ENCODE results near the gene C5AR2. TPM values are rescaled to one million over a fixed set of nuclear protein-coding genes. Genes with fewer than 3 reads are reported as not detected.

The C5AR2 gene
- total RNA-seq, 1 donor from 2014 or later = not detected

GRCh38 chr19:47370045-47370611 lies 38.2 kb downstream of the C5AR2 start:
- no peak for TF ChIP-seq CTCF (conservative IDR thresholded peaks at IDR 0.05)
- Mint-ChIP-seq H3K9me3 (no peaks in the 10 kb centered on the region), H3K4me3 (no peak overlapping the region), H3K36me3 (peaks cover 10% of the 10 kb centered on the region), H3K27ac (peak overlapping the region; percentile 88), H3K4me1 (ENCODE audit: unreplicated experiment) (no peaks in the 10 kb centered on the region), H3K27me3 (no peaks in the 10 kb centered on the region)
- DNase-seq (ENCODE audit: extremely low spot score, unreplicated experiment) = no peak

GRCh38 chr19:47371261-47371660 lies 39.3 kb downstream of the C5AR2 start:
- TF ChIP-seq CTCF (conservative IDR thresholded peaks at IDR 0.05) = no peak
- H3K27me3 Mint-ChIP-seq = no peaks in the 10 kb centered on the region
- H3K9me3 Mint-ChIP-seq = no peaks in the 10 kb centered on the region

GRCh38 chr19:47372603-47373002 lies 40.6 kb downstream of the C5AR2 start:
- no peaks in the 10 kb centered on the region for H3K9me3 Mint-ChIP-seq
- peaks cover 7% of the 10 kb centered on the region for H3K36me3 Mint-ChIP-seq
- H3K27me3 Mint-ChIP-seq = no peaks in the 10 kb centered on the region
- H3K4me3 Mint-ChIP-seq = no peak overlapping the region
- no peak for DNase-seq (ENCODE audit: extremely low spot score, unreplicated experiment)
- H3K27ac Mint-ChIP-seq = no peak overlapping the region
- no peaks in the 10 kb centered on the region for H3K4me1 Mint-ChIP-seq (ENCODE audit: unreplicated experiment)
- no peak for TF ChIP-seq CTCF (conservative IDR thresholded peaks at IDR 0.05)

More at GRCh38 chr19:47371261-47371660, 39.3 kb downstream of the C5AR2 start:
- no peak for DNase-seq (ENCODE audit: extremely low spot score, unreplicated experiment)
- Mint-ChIP-seq H3K27ac (no peak overlapping the region), H3K4me3 (no peak overlapping the region), H3K4me1 (ENCODE audit: unreplicated experiment) (no peaks in the 10 kb centered on the region), H3K36me3 (peaks cover 10% of the 10 kb centered on the region)

GRCh38 chr19:47373246-47374240 lies 41.6 kb downstream of the C5AR2 start:
- Mint-ChIP-seq H3K9me3 (no peaks in the 10 kb centered on the region), H3K4me3 (no peak overlapping the region), H3K27ac (no peak overlapping the region), H3K4me1 (ENCODE audit: unreplicated experiment) (no peaks in the 10 kb centered on the region), H3K27me3 (no peaks in the 10 kb centered on the region), H3K36me3 (peaks cover 7% of the 10 kb centered on the region)
- no peak for DNase-seq (ENCODE audit: extremely low spot score, unreplicated experiment)
- no peak for TF ChIP-seq CTCF (conservative IDR thresholded peaks at IDR 0.05)

- no peak for TF ChIP-seq CTCF (conservative IDR thresholded peaks at IDR 0.05)
- Mint-ChIP-seq H3K36me3 (peaks cover 7% of the 10 kb centered on the region), H3K9me3 (no peaks in the 10 kb centered on the region), H3K27ac (no peak overlapping the region), H3K4me1 (ENCODE audit: unreplicated experiment) (no peaks in the 10 kb centered on the region), H3K27me3 (no peaks in the 10 kb centered on the region), H3K4me3 (no peak overlapping the region)
- DNase-seq (ENCODE audit: extremely low spot score, unreplicated experiment) = no peak
Measured at GRCh38 chr19:47374876-47375693, 43.1 kb downstream of the C5AR2 start.
